ENCODE results near the gene SART3.
"Not testable (repeated sequence)": the region's sequence is repeated elsewhere in the genome, so short reads cannot be mapped to it uniquely, and the experiment has no call there.

DNA sequence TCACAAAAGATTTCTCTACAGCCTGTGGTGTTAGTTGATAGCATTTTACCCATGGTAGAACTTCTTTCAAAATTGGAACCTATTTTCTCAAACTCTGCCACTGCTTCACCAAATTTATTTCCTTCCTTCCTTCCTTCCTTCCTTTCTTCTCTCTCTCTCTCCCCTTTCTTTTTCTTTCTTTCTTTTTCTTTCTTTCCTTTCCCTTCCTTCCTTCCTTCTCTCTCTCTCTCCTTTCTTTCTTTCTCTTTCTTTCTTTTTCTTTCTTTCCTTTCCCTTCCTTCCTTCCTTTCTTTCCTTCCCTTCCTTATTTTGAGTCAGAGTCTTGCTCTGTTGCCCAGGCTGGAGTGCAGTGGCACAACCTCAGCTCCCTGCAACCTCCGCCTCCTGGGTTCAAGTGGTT, 13.3 kb upstream of the SART3 start:
- TF ChIP-seq, protein P1, sequence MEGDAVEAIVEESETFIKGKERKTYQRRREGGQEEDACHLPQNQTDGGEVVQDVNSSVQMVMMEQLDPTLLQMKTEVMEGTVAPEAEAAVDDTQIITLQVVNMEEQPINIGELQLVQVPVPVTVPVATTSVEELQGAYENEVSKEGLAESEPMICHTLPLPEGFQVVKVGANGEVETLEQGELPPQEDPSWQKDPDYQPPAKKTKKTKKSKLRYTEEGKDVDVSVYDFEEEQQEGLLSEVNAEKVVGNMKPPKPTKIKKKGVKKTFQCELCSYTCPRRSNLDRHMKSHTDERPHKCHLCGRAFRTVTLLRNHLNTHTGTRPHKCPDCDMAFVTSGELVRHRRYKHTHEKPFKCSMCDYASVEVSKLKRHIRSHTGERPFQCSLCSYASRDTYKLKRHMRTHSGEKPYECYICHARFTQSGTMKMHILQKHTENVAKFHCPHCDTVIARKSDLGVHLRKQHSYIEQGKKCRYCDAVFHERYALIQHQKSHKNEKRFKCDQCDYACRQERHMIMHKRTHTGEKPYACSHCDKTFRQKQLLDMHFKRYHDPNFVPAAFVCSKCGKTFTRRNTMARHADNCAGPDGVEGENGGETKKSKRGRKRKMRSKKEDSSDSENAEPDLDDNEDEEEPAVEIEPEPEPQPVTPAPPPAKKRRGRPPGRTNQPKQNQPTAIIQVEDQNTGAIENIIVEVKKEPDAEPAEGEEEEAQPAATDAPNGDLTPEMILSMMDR (conservative IDR thresholded peaks at IDR 0.05) = not testable (repeated sequence)
- TF ChIP-seq ZFX (IDR thresholded peaks at IDR 0.05) = not testable (repeated sequence)

All from C4-2B (cell line).